ENCODE measurements around the gene DENND5B.

The DENND5B gene

DNA sequence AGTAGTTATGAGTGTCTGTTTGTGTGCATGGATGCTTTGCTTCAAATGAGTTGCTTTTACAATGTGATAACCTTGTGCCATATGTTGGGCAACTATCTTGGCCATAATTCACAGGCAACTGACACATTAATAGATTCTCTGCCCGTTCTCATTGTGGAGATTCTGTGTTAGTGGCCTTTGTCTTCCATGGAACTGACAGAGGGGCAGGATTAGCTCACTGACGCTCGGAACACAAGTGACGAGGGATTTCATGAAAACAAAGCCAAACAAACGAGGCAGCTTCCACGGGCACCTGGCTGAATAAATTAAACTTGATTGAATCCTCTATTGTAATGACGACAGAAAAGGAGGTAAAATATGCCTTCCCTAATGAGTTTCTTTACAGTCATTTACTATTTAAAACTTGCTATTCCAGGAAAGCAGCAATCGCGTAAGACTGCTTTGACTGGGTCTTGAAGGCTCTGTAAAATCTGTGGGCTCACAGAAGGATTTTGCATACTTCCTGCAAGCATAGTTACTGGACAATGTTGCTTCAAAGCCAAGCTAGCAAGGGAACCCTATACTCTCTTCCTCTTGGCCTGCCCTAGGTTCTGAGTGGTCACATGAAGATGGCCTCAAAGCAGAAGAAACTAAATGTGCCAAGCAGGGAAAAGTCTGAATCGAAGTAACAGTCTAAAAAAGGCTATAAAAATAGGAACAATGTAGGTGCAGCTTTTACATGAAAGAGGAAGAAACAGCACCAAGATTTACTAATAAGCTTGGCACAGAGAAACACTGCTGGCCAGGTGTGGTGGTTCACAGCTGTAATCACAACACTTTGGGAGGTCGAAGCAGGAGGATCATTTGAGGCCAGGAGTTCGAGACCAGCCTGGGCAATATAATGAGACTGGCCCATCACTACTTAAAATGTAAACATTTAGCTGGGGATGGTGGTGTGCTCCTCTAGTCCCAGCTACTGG, 236.9 kb downstream of the DENND5B start:
- peak; percentile 55 for ATAC-seq
- no peaks in the 10 kb centered on the region for H3K27me3 Mint-ChIP-seq
- no peaks in the 10 kb centered on the region for H3K36me3 Mint-ChIP-seq
- no peak overlapping the region for H3K4me3 Mint-ChIP-seq
- peak overlapping the region; percentile 66 for H3K27ac Mint-ChIP-seq
- H3K4me1 Mint-ChIP-seq, result peaks cover 9% of the 10 kb centered on the region
- no peaks in the 10 kb centered on the region for H3K9me3 Mint-ChIP-seq

DNA sequence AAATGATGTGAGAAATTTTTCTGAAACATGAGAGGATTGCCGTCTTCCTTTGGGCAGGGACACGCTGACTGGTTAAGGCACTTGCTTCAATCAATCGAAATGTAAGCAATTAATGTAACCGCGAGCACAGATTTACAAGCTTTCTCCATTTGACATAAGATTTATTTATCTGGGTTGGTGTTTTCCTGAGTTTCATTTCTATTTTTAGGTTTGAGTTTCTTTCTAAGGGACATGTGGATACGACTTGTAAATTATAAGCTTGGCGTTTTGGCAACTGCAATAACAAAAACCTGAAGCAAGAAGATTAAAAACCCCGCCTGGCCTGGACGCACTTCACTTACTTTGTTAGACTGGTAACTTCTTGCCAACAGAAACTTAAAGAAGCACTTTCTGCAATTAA, 244.7 kb downstream of the DENND5B start:
- Mint-ChIP-seq H3K9me3 (no peaks in the 10 kb centered on the region), H3K4me3 (no peak overlapping the region)

DNA sequence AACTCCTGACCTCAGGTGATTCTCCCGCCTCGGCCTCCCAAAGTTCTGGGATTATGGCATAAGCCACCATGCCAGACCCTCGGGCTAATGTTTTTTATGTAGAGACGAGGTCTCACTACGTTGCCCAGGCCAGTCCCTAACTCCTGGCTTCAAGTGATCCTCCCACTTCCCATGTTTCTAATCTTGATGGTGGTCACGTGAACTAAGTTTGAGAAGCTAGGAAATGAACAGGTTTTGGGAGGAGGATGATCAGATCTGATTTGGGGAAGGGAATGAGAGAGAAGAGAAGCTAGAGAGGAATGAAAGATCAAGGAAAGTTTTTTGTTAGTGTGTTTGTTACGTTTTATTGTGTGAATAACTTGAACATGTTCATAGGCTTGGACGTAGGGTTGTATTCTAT, 247.8 kb downstream of the DENND5B start:
- no peaks in the 10 kb centered on the region for H3K4me1 Mint-ChIP-seq
- ATAC-seq, result no peak
- H3K9me3 Mint-ChIP-seq, result no peaks in the 10 kb centered on the region
- H3K4me3 Mint-ChIP-seq, result no peak overlapping the region
- H3K27ac Mint-ChIP-seq, result no peak overlapping the region
- no peaks in the 10 kb centered on the region for H3K36me3 Mint-ChIP-seq
- no peaks in the 10 kb centered on the region for H3K27me3 Mint-ChIP-seq

More for the DNA sequence above, 244.7 kb downstream of the DENND5B start:
- no peak overlapping the region for H3K27ac Mint-ChIP-seq
- no peak for ATAC-seq
- no peaks in the 10 kb centered on the region for H3K4me1 Mint-ChIP-seq
- H3K27me3 Mint-ChIP-seq, result no peaks in the 10 kb centered on the region
- H3K36me3 Mint-ChIP-seq, result no peaks in the 10 kb centered on the region

DNA sequence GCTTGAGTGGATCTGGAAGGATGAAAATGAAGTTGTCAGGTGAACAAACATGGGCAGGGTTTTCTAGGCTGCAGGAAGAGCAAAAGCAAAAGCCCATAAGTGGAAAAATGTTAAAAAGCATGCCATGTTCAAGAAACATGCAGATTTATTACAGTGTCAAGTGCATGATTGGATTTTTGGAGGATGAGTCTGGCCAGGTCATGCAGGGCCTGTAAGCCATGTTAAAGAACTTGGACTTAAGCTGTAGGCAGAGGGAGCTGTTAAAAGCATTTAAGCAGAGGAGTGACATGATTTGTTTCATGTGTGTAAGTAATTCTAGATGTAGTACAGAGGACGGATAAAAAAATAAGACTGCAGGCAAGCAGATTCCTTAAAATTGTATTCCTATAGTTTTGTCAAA, 248.7 kb downstream of the DENND5B start:
- peak overlapping the region; percentile 35 for H3K27ac Mint-ChIP-seq

DNA sequence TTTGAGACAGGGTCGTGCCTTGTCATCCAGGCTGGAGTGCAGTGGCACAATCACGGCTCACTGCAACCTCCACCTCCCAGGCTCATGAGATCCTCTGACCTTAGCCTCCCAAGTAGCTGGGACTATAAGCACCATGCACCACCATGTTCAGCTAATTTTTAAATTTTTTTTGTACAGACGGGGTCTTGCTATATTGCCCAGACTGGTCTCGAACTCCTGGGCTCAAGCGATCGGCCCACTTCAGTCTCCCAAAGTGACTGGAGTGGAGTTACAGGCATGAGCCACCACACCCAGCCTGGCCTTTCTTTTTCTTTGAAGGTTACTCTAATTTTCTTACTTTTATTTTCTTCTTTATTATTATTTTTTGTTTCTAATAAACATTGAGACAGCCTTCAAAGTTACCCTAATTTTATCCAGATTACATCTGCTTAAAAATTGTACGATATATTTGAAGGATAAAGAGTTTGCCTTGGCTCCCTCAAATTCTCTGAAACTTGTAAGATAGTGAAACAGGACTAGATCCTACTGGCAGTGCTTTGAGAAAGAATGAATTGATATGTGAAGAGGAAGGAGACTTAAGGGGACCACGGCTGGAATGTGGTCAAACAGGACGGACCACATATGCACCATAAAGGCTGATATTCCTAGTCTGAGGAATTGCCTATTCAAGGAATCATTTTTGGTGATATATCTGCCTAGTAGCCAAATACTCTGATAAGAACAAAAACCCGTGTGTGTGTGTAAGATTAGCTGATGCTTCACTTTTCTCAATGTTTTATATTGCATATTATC, 250.9 kb downstream of the DENND5B start:
- Mint-ChIP-seq H3K4me3 (no peak overlapping the region), H3K27ac (no peak overlapping the region), H3K36me3 (no peaks in the 10 kb centered on the region), H3K9me3 (no peaks in the 10 kb centered on the region), H3K4me1 (no peaks in the 10 kb centered on the region), H3K27me3 (no peaks in the 10 kb centered on the region)
- no peak for ATAC-seq

More for the DNA sequence above, 248.7 kb downstream of the DENND5B start:
- no peaks in the 10 kb centered on the region for H3K36me3 Mint-ChIP-seq
- no peaks in the 10 kb centered on the region for H3K4me1 Mint-ChIP-seq
- no peaks in the 10 kb centered on the region for H3K27me3 Mint-ChIP-seq
- H3K4me3 Mint-ChIP-seq, result no peak overlapping the region
- no peaks in the 10 kb centered on the region for H3K9me3 Mint-ChIP-seq
- no peak for ATAC-seq

DNA sequence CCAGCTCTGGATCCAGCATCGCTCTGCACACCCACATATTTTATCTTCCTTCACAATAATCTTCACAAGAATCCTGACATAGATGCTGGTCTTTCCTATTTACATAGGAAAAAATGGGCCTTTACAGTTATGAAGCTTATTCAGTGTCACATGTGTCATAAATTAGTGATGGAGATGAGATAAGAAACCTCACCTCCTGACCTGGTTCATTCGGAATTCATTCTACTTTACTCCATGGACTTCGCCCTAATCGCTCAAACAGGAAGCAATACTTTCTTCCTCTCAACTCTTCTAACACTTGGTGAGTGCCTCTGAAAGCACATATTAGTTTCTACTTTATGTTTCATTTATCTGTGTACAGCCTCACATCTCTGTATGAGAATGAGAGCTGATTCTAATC, 253.0 kb downstream of the DENND5B start:
- Mint-ChIP-seq H3K4me1 (peaks cover 3% of the 10 kb centered on the region), H3K27ac (no peak overlapping the region), H3K27me3 (no peaks in the 10 kb centered on the region), H3K9me3 (no peaks in the 10 kb centered on the region), H3K36me3 (no peaks in the 10 kb centered on the region), H3K4me3 (no peak overlapping the region)
- no peak for ATAC-seq
